Jurkat, Clone E6-1 (cell line): ENCODE results near the gene GALNT8.
"Not testable (repeated sequence)": the region's sequence is repeated elsewhere in the genome, so short reads cannot be mapped to it uniquely, and the experiment has no call there.

ENCODE experiments used
- DNase-seq: peaks from one replicate; pipeline ENCODE4 v3.0.0-alpha.2; 2011; ENCODE audit warnings: low read depth, low spot score
- H3K4me3 ChIP-seq: 2 replicates; pipeline ENCODE4 v1.5.1; 2011; ENCODE audit warnings: mild to moderate bottlenecking, low read length, control low read depth, moderate library complexity

Gene GALNT8

DNA sequence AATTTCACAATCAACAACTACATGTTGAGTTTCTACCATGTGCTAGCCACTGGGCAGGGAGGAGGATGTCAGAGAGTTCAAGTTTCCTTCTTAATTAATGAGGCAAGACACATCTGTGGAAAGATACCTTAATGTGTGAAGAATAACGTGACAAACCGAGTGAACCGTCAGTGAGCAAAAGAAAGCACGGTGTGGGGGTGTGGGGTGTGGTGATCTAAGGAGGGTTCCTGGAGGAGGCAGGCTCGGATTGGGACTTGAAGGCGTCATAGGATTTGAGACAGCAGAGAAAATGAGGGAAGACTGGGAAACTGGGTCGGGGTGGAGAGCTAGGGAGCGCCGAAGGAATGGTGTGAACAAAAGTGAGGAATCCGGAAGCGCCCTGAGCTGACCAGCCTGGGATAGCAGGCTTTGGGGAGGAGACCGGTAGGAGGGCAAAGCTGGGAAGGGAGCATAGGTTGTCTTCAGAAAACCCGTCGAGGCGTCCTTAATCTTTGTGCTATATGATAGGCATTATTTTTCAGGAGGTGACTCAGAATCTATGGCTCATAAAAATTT is 22.3 kb downstream of the GALNT8 start:
- no peak for DNase-seq
- no peak overlapping the region for H3K4me3 ChIP-seq

DNA sequence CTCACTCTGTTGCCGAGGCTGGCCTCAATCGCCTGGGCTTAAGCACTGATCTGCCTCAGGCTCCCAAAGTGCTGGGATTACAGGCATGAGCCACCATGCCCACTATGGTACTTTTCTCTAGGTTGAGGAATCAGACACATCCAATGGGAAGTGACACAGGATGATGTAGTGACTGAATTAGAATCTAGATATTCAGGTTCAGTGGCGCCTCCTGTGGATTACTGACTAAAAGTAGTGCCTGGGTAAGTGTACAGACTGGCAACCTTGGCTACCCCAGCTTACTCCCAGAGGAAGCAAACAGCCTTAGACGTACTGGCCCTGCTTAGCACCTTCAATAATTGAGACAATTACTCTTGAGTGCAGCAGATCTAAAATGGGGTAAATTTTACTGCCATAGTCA is 22.8 kb downstream of the GALNT8 start:
- DNase-seq, result no peak
- no peak overlapping the region for H3K4me3 ChIP-seq

DNA sequence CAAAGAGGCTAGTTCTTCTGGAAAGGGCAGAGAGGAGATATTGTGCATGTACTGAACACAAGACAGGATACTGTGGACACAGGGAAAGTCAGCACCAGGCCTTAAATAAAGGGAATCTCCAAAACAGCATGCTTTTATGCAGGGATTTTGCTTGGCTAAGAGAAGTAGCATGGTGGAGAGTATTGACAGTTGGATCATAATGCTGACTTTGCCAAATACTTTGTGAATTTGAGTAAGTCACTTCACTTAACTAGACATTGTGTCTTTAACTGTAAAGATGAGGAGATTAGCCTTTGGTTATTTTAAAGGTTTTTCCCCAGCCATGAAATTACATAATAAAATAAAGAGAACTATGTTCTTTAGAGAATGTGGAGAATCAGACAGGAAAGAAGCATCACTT is 24.5 kb downstream of the GALNT8 start:
- no peak overlapping the region for H3K4me3 ChIP-seq
- no peak for DNase-seq

DNA sequence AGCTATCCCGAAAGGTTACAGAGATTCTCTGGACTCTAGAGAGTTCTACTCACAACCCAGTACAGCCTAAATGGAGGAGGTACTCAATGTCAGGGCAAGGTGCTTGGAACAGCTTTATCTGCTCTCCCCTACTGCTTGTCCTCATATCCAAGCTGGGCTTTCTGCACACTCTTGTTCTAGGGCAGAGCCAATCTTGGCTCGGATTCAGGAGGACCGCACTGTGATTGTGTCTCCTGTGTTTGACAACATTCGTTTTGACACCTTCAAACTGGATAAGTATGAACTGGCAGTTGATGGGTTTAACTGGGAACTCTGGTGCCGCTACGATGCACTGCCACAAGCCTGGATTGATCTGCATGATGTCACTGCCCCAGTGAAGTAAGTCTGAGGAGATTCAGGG is 25.0 kb downstream of the GALNT8 start:
- no peak overlapping the region for H3K4me3 ChIP-seq
- no peak for DNase-seq

DNA sequence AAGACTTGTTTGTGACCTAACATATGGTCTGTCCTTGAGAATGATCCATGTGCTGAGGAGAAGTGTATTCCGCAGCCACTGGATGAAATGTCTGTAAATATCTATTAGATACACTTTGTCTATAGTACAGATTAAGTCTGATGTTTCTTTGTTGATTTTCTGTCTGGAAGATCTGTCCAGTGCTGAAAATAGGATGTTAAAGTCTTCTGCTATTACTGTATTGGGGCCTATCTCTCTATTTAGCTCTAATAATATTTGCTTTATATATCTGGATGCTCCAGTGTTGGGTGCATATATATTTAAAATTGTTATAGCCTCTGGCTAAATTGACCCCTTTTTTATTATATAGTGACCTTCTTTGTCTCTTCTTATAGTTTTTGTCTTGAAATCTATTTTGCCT is 31.5 kb downstream of the GALNT8 start:
- DNase-seq, H3K4me3 ChIP-seq: not testable (repeated sequence)

DNA sequence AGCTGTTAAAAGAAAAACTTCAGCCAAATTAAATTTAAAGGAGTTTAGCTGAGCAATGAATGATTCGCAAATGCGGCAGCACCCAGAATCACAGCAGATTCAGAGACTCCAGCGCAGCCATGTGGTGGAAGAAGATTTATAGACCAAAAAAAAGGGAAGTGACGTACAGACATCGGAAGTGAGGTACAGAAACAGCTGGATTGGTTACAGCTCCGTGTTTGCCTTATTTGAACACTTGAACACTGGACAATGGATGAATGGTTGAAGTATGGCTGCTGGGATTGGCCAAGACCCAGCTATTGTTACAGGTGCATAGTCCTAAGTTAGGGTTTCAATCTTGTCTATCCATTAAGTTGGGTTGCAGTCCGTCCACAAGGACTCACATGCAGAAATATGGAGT is 42.6 kb downstream of the GALNT8 start:
- H3K4me3 ChIP-seq, result no peak overlapping the region
- no peak for DNase-seq

DNA sequence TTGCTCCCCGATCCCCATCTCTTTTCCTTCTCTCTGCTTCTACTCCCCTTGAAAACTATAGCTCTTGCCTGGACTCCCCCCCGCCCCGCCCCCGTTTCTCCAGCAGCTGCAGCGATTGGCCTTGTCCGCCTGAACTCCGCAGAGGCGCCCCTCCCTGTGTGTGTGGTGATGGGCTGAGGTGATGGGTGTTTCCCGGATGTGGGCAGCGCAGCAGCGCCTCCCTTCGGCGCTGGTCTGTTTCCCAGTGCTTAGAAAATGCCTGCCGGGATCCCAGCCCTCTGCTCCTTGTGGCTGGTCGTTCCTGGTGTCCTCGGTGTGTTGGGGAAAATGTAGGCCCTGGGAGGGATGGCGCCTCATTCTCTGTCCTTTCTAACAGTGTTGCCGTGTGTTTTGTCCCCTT is 43.3 kb downstream of the GALNT8 start:
- DNase-seq, result peak; percentile 39
- H3K4me3 ChIP-seq, result no peak overlapping the region

DNA sequence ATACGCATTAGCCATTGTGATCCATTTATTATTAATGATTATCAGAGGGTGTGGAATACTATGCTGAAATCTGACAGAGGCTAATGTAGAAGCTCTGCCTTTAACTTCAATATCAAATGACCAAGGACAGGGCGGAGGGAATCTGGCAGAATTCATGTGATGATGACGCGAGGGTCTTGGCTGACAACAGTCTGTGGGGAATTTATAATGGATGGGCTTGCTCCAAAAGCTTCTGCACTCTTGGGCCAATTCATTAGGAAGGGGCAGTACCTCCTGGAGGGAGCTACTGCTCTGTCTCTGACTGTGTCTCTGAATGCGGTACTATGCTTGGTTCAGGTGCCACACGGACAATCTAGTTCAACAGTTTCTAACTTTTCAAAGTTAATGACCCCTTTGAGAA is 46.2 kb downstream of the GALNT8 start:
- DNase-seq, result no peak
- no peak overlapping the region for H3K4me3 ChIP-seq

DNA sequence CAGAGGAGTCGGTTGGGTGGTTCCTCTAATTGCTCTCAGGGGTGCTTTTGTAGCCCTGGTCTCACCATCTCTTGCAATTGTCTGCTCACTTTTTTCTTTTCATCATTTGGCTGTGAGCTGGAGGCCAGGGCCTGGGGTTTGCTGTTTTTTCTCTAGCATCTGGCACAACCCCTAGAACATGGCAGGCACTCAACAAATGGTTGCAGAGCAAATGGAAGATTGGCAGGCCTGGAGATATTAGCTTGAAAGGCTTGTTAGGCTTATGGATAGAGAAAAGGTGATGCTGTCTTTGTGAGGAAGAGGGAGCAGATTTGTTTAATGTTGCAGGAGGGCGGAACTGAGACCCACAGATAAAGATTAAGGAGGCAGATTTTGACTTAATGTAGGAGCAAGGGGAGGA is 47.0 kb downstream of the GALNT8 start:
- DNase-seq, result no peak
- no peak overlapping the region for H3K4me3 ChIP-seq

DNA sequence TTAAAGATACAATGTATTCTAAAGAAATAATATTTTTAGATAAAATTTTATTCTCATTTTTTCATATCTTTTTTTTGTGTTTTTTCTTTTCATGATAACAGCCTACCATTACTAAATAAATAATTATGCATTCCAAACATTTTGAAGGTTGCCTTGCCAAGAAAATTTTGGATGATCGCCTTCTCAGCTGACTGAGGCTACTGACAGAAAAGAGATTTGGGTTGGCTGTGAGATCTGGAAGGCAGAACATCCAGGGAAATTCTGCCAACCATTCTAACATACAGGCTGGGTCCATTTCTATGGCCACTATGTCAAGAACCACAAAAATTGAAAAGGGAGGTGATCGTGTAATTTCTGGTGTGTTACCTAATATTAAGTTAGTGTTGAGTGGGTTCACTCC is 48.1 kb downstream of the GALNT8 start:
- DNase-seq, result no peak
- H3K4me3 ChIP-seq, result no peak overlapping the region

DNA sequence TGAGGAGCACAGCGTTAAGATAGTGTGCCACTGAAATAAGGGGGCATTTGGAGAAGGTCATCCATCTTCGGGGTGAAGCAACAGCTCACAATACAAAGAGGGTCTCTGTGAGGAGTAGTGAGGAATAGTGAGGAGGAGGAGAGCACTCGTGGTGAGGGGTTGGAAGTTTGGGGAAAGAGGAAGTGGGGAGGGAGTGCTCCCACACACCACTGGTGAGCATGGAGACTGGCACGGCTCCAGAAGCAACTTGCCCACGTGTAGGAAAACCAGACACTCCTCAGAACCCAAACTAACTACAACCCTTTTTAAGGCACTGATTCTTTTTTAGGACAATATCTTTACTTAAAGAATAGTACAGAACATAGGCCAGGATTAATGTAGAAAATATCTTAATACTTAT is 48.9 kb downstream of the GALNT8 start:
- H3K4me3 ChIP-seq, result no peak overlapping the region
- DNase-seq, result no peak

DNA sequence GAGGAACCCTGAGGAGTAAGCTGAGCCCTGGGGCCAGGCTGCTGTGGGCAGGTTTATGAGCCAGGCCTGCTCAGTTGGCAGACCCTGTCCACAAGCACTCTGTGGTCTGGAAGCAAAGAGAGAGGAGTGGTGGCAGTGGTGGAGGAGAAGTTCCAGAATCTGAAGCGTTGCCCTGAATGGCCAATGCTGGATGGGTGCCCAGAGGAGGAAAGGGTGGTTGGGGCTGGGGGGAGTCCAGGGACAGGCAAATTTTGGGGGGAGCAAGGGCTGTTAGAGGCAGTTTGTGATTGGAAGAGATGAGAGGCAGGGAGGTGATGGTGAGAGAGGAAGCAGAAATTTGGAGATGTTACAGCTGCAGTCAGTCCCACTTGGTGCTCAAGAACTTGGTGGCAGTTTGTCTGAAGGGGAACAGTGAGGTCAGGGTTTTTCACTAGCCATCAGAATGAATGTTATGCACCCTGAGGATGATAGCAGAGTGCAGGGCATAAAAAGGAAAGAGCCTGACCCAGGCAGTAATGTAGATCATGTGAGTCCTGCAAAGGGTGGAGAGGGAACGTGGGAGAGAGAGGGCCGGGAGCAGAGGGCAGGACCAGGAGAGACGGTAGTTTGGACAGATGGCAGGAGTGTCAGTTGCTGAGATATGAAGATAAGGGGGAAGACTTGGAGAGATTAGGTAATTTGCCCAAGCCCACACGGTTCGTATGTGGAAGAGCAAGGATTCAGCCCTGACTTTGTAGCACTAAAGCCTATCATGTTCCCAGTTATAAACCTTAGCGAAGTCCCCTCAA is 51.2 kb downstream of the GALNT8 start:
- no peak for DNase-seq
- H3K4me3 ChIP-seq, result no peak overlapping the region

DNA sequence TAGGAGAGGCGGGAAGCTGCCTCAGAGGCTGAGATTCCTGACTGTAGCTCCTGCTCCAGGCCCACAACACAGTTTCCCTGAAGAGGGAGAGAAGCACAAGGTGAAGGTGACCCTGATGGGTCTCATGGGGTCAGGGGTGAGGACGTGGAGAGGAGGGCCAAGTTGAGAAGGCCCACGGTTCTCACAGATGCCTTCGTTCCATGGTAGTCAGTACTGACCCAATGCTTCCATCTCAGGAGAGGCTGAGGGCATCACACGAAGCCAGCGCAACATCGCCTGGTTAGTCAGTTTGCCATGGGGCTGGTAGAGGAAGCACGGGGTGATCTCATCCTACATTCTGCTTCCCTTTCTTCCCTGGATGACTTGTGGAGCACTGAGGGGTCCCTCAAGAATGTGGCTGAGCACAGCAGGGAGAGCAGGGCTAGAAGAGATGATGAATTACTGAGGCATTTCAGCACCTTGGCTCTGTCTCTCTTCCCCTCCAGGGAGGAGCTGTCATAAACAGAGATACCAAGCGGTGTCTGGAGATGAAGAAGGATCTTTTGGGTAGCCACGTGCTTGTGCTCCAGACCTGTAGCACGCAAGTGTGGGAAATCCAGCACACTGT is 51.9 kb downstream of the GALNT8 start:
- no peak for DNase-seq
- H3K4me3 ChIP-seq, result no peak overlapping the region

DNA sequence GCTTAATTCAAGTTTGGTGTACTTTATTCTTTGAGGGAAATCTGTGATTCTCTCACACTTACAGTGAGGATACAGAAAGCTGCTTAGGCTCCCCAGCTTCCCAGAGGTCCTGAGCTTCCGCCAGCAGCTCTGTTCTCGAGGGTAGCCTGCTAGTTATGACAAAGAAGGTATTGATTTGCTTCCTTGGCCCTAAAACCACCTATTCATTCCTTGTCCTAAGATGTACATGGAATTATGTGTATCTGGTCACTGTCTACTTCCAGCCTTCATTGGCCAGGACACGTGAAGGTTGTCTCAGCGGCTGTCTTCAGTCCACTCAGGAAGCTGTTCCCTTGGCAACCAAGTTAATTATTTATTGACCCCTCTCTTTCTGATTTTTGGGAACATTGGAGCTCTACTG is 55.7 kb downstream of the GALNT8 start:
- H3K4me3 ChIP-seq, result no peak overlapping the region
- DNase-seq, result no peak

DNA sequence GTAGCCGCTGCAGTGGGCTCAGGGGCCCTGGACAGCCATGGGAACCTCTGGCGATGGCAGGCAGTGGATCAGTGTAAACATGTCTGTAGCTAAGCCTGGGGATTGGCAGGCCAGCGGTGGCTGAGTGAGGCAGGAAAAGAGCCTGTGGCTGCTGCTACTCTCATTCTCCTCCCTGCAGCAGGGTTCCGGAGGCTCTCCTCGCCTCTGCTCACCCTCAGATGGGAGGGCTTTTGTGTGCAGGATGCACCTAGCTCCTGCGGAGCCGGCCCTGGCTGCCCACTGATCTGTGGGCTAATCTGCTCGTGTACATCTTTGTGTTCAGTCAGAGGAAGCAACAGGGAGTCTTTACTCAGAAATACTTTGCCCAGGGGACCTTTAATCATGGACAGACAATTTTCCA is 59.5 kb downstream of the GALNT8 start:
- no peak for DNase-seq
- H3K4me3 ChIP-seq, result no peak overlapping the region

DNA sequence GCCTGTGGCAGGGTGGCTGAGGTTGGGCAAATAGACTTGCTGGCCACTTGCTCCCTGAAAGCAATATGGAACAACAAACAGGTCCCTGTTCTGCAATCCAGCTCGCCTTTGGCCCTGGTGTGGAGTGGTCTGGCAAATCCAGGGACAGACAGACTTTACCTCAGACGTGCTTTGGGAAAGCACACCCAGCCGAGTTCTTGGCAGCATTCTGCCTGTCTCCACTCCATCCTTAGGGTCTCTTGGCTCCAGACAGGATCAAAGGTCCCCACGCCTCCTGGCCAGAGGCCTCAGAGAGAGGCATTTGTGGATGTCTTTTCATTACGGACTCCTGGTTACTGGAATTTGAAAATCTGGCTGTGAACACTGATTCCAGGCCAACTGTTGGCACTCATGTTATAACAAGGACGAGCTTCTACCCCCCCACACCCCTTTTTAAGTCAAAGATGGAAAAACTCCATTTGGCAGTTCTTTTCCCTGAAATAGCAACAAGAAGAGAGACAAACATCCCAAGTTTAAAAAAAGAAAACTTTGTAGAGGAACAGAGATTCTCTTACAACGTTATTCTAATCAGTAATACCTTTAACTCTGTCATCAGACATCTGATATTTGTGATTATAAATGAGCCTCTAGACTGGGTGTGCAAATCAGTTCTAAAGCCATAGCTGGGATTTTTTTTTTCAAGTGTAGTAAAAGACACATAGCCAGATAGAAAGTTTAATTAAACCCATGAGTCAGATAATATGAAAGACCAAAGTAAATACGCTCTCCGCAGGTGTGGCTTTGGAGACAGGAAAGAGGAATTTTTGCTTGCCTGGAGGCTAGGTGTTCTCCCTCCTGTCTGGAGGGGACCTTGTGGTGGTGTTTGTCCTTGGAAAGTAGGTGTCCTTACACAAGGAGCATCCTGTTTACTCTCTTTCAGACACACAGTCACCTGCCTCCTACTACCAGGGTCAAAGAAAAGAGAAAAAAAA is 60.7 kb downstream of the GALNT8 start:
- no peak for DNase-seq
- no peak overlapping the region for H3K4me3 ChIP-seq

DNA sequence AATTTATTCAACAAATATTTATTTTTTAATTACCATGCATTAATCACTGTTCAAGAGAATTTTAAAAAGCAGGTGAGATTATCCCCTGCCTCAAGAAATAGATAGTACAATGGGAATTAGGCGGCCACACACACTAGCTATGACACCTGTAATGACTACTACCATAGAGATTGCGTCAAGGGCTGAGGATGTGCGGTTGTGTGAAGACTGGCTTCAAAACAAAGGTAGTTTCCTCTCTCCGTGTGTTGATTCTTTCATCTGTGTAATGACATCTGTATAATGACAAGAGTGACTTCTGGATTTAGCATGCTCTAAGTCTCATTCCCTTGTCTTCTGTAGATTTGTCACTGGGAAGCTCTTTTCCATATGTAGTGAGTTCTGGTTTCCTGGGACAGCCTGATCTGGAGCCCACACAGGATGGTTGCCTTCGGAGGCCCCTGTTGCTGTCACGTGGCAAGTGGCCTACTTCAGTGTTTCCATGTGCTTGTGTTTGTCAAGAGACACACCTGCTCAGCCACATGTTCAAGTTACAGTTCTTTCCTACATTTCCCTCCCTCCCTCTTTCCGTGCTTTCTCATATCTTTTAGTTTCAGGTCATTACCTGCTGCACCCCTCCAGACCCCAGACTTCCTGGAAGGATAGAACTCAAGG is 64.3 kb downstream of the GALNT8 start:
- no peak overlapping the region for H3K4me3 ChIP-seq
- DNase-seq, result peak; percentile 28

DNA sequence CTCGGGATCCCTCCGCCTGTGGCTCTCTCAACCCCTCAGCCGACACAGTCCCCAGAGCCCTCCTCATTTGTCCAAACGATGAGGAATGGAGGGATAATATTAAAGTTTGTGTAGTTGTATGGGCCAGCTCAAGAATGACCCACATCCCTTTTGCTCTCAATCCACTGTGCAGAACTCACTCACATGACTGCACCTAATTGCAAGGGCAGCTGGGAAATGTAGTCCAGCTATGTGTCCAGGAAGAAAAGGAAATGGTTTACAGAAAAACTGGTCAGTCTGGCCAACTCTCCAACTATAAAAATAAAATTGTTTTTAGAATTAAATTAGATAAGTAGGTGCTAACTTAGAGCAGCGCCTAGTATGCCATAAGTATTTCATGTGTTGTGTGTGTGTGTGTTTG is 66.6 kb downstream of the GALNT8 start:
- H3K4me3 ChIP-seq, result no peak overlapping the region
- DNase-seq, result no peak

DNA sequence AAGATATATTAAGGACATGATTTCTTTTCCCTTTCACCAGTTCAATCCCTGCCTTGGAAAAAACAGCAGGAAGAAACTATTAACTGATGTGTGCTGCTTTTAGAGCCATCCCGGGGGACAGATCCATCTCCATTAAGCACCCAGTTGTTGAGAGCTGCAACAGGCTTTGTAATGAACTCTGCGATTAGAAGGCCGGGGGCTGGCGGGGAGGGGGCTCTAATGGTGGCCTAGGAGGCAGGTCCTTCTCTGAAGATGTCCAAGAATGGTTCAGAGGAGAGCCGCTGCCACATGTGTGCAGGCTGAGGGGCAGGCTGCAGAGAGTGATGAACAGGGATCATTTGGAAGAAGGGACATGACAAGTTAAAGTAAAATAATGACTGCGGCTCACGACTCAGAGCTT is 67.8 kb downstream of the GALNT8 start:
- no peak overlapping the region for H3K4me3 ChIP-seq

More for the DNA sequence above, 67.8 kb downstream of the GALNT8 start:
- DNase-seq, result no peak
